ENCODE data around the gene VAV2.

The VAV2 gene

DNA sequence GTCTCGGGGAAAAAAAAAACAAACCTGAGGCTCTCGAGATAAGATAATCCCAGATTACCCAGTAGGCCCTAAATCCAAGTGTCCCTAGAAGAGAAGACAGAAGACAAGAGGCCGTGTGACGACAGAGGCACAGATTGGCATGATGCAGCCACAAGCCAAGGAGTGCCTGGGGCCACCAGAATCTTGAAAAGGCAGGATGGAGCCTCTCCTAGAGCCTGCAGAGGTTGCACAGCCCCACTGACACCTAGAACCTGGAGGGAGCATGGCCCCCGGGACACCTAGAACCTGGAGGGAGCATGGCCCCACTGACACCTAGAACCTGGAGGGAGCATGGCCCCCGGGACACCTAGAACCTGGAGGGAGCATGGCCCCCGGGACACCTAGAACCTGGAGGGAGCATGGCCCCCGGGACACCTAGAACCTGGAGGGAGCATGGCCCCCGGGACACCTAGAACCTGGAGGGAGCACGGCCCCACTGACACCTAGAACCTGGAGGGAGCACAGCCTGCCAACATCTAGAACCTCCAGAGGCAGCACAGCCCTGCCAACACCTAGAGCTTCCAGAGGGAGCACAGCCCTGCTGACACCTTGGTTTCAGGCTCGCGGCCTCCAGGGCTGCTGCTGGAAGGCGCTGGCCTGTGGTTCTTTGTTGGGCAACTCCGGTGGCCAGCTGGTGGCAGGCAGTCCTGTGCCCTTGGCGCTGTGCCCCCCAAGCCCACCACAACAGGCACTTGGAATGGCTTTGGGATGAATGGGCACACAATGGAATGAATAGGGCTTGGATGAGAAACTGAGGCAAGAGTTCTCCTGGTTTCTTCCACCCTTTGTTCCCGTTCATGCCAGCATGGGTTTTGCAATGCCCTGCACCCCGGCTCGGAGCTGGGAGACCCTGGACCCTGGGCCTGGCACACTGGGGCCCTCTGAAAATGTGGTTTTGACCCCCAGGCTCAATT lies 39.2 kb downstream of the VAV2 start:
- in situ Hi-C loops (cut with MboI; ENCODE audit: low sequenced_read_pairs, unreplicated experiment), result no loop called here
- TF ChIP-seq, protein P1, sequence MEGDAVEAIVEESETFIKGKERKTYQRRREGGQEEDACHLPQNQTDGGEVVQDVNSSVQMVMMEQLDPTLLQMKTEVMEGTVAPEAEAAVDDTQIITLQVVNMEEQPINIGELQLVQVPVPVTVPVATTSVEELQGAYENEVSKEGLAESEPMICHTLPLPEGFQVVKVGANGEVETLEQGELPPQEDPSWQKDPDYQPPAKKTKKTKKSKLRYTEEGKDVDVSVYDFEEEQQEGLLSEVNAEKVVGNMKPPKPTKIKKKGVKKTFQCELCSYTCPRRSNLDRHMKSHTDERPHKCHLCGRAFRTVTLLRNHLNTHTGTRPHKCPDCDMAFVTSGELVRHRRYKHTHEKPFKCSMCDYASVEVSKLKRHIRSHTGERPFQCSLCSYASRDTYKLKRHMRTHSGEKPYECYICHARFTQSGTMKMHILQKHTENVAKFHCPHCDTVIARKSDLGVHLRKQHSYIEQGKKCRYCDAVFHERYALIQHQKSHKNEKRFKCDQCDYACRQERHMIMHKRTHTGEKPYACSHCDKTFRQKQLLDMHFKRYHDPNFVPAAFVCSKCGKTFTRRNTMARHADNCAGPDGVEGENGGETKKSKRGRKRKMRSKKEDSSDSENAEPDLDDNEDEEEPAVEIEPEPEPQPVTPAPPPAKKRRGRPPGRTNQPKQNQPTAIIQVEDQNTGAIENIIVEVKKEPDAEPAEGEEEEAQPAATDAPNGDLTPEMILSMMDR (IDR thresholded peaks at IDR 0.05; ENCODE audit: borderline replicate concordance, control extremely low read depth, extremely low read depth, insufficient read depth, missing control alignments), result no peak
- no peak for DNase-seq (ENCODE audit: low spot score)

DNA sequence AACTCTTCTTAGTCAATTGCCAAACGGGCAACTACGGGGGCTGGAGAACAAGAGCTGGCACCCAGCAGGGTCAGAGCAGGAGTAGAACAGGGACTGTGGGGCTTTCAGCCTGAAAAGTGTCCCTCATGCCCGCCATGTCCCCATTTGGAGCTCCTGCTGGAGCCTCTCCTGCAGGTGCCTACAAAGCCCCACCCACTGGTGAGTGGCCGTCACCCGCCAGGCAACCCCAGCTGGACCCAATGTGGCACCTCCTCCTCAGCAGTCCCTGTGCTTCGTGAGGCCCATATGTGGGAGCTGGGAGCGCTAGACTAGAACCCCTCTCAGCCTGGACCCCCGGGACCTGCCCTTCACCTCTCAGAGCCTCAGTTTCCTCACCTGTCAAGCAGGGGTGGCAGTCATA lies 40.9 kb downstream of the VAV2 start:
- in situ Hi-C loops (cut with MboI; ENCODE audit: low sequenced_read_pairs, unreplicated experiment), result no loop called here
- TF ChIP-seq, protein P1 (IDR thresholded peaks at IDR 0.05; ENCODE audit: borderline replicate concordance, control extremely low read depth, extremely low read depth, insufficient read depth, missing control alignments), result no peak
- DNase-seq (ENCODE audit: low spot score), result no peak

DNA sequence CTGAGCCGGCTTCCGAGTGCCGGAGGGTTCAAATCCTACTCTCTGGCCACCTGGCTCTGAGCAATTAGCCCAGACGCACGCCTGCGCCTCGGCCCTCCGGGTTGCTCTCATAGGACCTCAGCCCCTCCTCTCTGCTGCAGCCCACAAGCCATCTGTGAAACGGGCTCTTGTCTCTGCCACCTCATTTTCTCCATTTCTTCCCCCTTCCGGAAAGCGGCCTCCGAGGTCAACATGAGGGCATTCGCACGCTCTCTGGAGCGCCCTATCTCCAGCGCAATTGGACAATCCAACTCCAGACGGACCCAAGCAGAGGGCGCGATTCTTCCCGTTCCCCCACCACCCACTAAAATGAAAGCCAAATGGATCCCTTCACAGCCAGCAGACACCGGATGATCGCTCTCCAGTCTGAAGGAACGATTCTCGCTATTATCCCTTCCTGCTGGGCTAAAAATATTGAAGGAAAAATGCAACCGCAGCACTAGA lies 41.5 kb downstream of the VAV2 start:
- peak; percentile 51 for DNase-seq (ENCODE audit: low spot score)
- TF ChIP-seq, protein P1 (IDR thresholded peaks at IDR 0.05; ENCODE audit: borderline replicate concordance, control extremely low read depth, extremely low read depth, insufficient read depth, missing control alignments), result no peak
- in situ Hi-C loops (cut with MboI; ENCODE audit: low sequenced_read_pairs, unreplicated experiment), result no loop called here

DNA sequence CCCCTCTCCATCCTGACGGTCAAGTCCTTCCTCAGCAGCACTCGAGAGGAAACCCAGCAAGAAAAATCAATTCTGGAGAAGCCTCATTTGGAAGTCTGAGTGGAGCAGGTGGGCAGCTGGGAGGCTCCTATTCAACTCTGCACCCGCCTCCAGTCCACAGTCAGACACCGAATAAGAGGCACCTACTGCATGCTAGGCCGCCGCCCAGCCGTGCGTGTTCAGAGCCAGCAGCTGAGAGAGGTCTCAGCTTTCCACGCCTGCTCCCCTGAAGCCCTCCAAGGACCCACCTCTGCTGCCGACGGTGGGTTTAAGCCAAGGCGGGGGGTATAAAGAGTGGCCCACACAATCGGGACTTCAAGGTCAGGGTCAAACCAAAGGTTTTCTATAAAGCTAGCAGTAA lies 41.9 kb downstream of the VAV2 start:
- no peak for DNase-seq (ENCODE audit: low spot score)
- in situ Hi-C loops (cut with MboI; ENCODE audit: low sequenced_read_pairs, unreplicated experiment), result no loop called here
- TF ChIP-seq, protein P1 (IDR thresholded peaks at IDR 0.05; ENCODE audit: borderline replicate concordance, control extremely low read depth, extremely low read depth, insufficient read depth, missing control alignments), result no peak

DNA sequence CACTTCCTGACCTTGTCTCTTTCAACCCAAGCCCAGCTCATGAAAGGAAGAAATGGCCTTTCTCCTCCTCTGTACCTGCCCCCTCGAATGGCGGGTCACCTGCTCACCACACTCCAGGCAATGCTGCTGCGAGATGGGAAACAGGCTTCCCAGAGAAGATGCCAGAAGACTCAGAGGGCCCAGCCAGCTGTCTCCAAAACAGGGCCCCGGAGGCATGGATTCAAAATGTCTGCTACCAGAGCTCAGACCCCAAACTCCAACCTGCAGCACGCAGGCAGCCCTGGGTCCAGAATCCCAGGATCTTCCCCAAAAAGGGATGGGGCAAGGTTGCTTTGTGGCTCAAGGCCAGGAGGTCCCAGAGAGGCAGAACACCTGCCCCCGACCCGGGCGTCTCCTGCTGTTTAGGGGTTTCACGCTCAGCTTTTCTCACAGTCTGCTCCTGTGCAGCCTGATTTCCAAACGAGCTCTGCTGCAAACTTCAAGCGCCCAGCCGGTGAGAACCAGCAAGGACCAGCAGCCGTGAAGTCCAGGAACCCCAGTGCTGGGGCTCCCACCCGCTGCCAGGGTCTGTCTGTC lies 42.5 kb downstream of the VAV2 start:
- in situ Hi-C loops (cut with MboI; ENCODE audit: low sequenced_read_pairs, unreplicated experiment), result no loop called here
- no peak for DNase-seq (ENCODE audit: low spot score)
- TF ChIP-seq, protein P1 (IDR thresholded peaks at IDR 0.05; ENCODE audit: borderline replicate concordance, control extremely low read depth, extremely low read depth, insufficient read depth, missing control alignments), result no peak

DNA sequence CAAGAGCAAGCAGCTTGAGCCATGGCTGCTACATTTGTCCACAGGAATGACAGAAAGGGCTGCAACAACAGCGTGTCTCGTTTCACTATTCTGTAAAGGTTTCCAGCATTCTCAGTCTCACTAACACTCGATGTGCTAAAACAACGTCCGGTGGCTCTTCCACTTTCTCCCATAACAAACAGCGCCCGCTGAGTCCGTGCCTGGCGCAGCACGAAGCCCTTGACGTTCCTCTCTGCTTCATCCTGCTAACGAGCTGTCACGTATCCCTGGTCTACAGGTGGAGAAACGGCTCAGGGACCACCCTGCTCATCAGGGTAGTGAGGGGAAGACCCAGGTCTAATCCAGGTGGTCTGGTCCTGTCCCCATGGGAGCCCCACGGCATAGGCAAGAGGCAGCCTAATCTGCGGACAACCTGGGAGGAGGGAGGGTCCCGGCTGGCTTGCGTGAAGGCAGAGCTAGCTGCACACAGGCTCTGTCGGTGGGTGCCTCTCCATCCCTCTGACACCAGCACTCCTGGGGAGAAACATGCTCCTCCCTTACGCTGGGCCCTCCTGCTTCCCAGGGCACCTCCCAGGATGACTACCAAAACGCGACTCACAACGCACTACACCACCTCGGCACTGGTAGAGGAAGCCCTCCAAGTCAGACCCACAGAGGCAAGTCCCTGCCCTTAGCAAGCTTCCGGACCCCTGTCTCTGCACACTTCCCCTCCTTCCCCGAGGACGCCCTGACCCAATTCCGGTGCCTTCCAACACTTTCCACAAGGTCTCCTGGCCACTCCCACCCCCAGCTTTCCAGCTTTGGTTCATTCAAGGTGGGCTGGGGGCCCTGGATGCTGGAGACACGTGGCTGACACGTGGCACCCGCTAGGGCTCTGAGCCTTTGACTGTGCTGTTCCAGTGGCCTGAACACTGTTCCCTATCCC lies 43.3 kb downstream of the VAV2 start:
- no peak for DNase-seq (ENCODE audit: low spot score)
- TF ChIP-seq, protein P1 (IDR thresholded peaks at IDR 0.05; ENCODE audit: borderline replicate concordance, control extremely low read depth, extremely low read depth, insufficient read depth, missing control alignments), result no peak
- in situ Hi-C loops (cut with MboI; ENCODE audit: low sequenced_read_pairs, unreplicated experiment), result no loop called here

Measured in GM13976 (cell line).